ENCODE data around the gene FASTK. TPM values are rescaled to one million over a fixed set of nuclear protein-coding genes. Genes with fewer than 3 reads are reported as not detected.

The FASTK gene
- total RNA-seq, 1 donor, result 86.0 TPM

DNA sequence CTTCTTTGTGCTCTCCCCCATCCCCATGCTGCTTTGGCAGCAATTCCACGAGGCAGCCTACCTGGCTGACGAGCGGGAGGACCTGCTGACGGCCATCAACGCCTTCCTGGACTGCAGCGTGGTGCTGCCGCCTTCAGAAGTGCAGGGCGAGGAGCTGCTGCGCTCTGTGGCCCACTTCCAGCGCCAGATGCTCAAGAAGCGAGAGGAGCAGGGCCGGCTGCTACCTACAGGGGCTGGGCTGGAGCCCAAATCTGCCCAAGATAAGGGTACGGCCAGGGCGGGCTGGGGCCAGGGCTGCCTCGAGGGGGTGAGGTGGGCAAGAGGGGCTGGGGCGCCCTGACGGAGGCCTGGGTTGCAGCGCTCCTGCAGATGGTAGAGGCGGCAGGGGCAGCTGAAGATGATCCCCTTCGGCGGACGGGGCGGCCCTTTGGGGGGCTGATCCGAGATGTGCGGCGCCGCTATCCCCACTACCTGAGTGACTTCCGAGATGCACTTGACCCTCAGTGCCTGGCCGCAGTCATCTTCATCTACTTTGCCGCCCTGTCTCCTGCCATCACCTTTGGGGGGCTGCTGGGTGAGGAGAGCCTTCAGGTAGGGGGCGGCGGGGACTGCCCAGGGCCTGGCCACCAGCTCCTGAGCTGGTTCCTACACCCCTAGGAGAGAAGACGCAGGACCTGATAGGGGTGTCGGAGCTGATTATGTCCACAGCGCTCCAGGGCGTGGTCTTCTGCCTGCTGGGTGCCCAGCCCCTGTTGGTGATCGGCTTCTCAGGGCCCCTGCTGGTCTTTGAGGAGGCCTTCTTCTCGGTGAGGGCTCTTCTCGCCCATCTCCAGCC, 9.4 kb downstream of the FASTK start:
- TF ChIP-seq, protein P1, sequence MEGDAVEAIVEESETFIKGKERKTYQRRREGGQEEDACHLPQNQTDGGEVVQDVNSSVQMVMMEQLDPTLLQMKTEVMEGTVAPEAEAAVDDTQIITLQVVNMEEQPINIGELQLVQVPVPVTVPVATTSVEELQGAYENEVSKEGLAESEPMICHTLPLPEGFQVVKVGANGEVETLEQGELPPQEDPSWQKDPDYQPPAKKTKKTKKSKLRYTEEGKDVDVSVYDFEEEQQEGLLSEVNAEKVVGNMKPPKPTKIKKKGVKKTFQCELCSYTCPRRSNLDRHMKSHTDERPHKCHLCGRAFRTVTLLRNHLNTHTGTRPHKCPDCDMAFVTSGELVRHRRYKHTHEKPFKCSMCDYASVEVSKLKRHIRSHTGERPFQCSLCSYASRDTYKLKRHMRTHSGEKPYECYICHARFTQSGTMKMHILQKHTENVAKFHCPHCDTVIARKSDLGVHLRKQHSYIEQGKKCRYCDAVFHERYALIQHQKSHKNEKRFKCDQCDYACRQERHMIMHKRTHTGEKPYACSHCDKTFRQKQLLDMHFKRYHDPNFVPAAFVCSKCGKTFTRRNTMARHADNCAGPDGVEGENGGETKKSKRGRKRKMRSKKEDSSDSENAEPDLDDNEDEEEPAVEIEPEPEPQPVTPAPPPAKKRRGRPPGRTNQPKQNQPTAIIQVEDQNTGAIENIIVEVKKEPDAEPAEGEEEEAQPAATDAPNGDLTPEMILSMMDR (IDR thresholded peaks at IDR 0.05; ENCODE audit: insufficient read depth, low read length), result no peak
- no peak for DNase-seq (ENCODE audit: low read depth)
- H3K4me3 ChIP-seq (ENCODE audit: low read depth, low read length), result no peak overlapping the region

DNA sequence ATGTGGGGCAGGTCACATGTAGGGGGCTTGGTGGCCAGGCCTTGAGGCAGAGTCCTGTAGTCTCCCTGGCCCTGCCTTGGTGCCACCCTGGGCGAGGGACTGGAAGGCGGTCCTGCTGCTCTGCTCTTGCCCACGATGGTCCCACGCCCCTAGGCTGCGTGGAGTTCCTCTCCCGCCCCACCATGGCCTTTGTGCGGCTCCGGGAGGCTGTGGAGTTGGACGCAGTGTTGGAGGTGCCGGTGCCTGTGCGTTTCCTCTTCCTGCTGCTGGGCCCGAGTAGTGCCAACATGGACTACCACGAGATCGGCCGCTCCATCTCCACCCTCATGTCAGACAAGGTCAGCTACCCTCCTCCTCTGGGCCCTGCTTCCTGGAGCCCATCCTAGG, 10.0 kb downstream of the FASTK start:
- no peak overlapping the region for H3K4me3 ChIP-seq (ENCODE audit: low read depth, low read length)
- TF ChIP-seq, protein P1 (IDR thresholded peaks at IDR 0.05; ENCODE audit: insufficient read depth, low read length), result no peak
- no peak for DNase-seq (ENCODE audit: low read depth)

DNA sequence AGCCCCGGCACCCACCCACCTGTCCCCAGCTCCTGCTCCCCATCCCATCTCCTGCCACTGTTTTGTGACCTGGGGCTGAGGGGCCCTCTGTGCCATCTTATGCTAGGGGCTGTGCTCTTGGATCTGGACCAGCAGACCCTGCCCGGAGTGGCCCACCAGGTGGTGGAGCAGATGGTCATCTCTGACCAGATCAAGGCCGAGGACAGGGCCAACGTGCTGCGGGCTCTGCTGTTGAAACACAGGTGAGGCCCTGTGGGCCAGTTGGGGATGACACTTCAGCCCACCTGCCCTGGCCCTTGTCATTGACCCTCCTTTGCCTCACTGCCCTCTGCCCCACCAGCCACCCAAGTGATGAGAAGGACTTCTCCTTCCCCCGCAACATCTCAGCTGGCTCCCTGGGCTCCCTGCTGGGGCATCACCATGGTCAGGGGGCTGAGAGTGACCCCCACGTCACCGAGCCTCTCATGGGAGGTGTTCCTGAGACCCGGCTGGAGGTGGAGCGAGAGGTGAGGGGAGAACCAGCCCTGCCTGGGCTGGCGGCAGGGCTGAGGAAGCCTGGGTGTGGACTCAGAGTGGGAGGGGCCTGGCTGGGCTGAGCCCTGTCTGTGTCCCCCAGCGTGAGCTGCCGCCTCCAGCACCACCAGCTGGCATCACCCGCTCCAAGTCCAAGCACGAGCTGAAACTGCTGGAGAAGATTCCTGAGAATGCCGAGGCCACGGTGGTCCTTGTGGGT, 10.6 kb downstream of the FASTK start:
- TF ChIP-seq, protein P1 (IDR thresholded peaks at IDR 0.05; ENCODE audit: insufficient read depth, low read length), result no peak
- no peak overlapping the region for H3K4me3 ChIP-seq (ENCODE audit: low read depth, low read length)
- DNase-seq (ENCODE audit: low read depth), result no peak

DNA sequence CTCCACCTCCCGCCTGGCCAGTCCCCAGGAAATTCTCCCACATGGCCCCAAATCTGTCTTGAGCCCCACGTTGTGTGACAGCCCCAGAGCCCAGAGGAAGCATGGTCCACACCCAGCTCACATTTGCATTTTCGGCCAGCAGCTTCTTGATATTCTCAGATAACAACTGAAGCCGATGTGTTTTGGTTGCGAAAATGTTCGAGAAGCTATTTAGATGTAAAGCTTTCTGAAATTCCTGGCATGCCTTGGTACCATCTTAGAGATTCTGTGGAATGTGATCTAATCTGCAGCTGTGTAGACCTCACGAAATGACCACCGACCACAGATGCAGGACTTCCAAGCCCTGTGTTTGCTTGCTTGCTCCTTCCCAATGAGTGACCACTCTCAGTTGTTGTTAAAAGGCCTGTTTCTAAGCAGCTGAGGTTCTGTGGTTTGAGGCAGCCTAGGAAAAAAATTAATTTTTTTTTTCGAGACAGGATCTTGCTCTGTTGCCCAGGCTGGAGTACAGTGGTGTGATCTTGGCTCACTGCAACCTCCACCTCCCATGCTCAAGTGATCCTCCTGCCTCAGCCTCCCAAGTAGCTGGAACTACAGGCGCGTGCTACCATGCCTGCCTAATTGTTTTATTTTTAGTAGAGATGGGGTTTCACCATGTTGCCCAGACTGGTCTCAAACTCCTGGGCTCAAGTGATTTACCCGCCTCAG, 12.4 kb downstream of the FASTK start:
- H3K4me3 ChIP-seq (ENCODE audit: low read depth, low read length), result no peak overlapping the region
- TF ChIP-seq, protein P1 (IDR thresholded peaks at IDR 0.05; ENCODE audit: insufficient read depth, low read length), result no peak
- no peak for DNase-seq (ENCODE audit: low read depth)

DNA sequence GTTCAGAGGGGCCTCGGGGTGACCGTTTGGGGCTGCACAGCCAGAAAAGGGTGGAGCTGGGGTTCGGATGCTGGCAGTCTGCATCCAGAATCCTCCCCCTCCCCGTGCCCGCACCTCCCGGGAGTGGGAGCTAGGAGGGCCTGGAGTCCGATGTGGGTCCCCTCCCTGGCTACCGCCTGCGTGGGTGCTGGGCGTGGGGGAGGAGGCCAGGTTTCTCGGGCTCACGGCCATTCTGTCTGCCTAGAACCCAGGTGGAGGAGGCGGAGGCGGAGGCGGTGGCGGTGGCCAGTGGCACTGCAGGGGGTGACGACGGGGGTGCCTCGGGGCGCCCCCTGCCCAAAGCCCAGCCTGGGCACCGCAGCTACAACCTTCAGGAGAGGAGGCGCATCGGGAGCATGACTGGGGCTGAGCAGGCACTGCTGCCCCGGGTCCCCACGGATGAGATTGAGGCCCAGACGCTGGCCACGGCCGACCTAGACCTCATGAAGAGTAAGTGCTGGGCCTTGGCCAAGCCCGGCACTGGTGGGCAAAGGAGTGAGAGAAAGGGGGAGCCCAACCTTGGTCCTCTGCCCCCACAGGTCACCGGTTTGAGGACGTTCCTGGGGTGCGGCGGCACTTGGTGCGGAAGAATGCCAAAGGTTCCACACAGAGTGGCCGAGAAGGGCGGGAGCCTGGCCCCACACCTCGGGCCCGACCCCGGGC, 14.2 kb downstream of the FASTK start:
- no peak overlapping the region for H3K4me3 ChIP-seq (ENCODE audit: low read depth, low read length)
- TF ChIP-seq, protein P1 (IDR thresholded peaks at IDR 0.05; ENCODE audit: insufficient read depth, low read length), result no peak
- no peak for DNase-seq (ENCODE audit: low read depth)

DNA sequence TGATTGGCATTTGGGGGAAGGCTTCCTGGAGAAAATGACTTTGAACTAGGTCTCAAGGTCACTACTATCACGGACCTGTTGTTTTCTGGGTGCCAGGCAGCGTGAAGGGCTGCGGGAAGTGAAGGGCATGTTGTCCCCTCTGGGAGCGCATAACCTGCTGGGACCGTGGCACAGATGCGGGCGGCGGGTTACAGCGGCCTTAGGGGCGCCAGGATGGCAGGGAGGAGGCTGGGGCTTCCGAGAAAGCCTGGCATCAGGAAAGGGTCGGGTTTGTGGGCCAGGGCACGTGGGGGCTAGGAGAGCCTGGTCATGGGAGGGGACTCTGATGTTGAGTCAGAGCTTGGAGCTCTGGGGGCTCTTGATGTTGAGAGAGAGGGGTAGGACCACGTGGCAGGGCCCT, 15.1 kb downstream of the FASTK start:
- no peak for DNase-seq (ENCODE audit: low read depth)
- TF ChIP-seq, protein P1 (IDR thresholded peaks at IDR 0.05; ENCODE audit: insufficient read depth, low read length), result no peak
- H3K4me3 ChIP-seq (ENCODE audit: low read depth, low read length), result no peak overlapping the region

All from fibroblast of the aortic adventitia (primary cell).